Esophagus mucosa (tissue), 1 donor: Measurements from ENCODE around the gene POMGNT2. TPM values are rescaled to one million over a fixed set of nuclear protein-coding genes. Genes with fewer than 3 reads are reported as not detected.

Experiments
- ATAC-seq: fragments of 200-7000 bp; cut with Tn5 transposase; one replicate; pipeline ENCODE4 v1.9.1; 2020
- total RNA-seq: library from RNA; stranded (reverse); gene quantifications from one replicate; pipeline ENCODE4 v1.2.4, GENCODE V29; 2023
- donor health status: DM: yes; HTN: yes; CAD: no.

Gene POMGNT2
- total RNA-seq, result 4.7 TPM

DNA sequence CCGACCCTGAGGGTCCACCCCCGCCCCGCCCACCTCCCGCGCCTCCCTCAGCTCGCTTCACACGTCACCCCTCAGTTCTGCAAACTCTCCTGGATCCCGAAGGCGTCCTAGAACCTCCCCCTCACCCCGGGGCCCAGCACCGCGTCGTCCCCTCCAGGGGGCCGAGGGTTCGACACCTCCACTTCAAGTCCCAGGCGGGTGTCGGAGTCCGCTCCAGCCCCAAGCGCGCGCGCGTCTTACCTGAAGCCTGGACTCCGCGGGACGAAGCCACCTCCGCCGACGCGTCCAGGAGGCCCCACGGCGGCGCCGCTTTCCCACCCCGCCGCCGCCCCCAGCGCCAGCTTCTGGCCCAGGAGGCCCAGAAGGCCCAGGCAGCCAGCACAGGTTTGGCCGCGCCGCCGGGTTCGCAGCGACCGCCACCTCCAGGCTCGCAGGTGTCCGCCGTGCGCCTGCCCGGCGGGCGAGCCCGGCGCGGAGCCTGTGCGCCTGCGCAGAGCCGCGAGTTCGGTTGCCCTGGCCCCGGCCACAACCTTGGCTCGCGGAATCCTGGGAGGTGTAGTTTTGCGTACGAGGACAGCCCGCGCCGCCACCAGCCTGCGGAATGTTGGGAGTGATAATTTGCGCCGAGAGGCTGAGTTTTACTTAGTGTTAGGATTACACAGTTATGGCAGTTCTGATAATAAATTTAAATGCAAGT, at the start of gene POMGNT2:
POMGNT2 (minus strand) TSS at position 484 of the 697 bp plus-strand sequence. CDS start 24,648 bp downstream, outside the sequence.
- peak; percentile 98 for ATAC-seq

GRCh38 chr3:43154980-43155379, 49.1 kb upstream of the POMGNT2 start:
- ATAC-seq, result no peak

GRCh38 chr3:43153216-43154083, 47.6 kb upstream of the POMGNT2 start:
- peak; percentile 16 for ATAC-seq

DNA sequence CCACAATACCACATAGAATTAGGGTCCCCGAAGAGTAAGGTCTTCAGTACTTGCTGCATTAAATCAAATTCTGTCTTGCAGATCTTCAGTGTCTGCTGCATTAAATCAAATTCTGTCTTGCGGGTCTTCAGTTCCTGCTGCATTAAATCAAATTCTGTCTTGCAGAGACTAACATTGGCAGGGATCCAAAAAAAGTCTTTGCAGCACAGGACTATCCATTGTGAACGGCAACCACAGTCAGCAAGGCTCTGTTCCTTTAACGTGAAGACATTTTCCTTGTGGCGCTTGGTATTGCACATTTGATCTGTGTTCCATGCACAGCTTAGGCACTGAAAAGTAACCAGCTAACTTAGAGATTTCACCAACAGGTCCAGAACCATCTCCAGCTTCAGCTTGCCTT, 46.8 kb upstream of the POMGNT2 start:
- ATAC-seq, result no peak

GRCh38 chr3:43148033-43148432, 42.2 kb upstream of the POMGNT2 start:
- no peak for ATAC-seq

DNA sequence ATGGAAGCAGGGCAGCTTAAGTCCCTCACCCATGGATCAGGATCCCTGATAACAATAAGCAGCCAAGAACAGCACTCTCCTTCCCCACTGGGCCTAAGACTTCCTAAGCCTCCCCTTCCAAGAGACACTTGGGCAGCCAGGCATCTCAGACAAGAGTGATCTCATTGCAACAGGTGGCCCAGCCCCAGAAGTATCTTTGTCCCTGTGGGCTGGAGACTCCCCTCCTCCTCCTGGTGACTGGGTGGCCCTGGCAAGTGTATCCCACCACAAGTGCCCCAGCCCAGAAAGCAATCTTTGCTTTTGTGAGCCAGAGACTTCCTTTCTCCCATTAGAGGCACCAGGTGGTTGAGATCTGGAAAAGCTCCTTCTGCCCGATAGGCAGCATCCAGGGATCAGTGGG, 40.7 kb upstream of the POMGNT2 start:
- ATAC-seq, result no peak

GRCh38 chr3:43144761-43145490, 39.0 kb upstream of the POMGNT2 start:
- no peak for ATAC-seq

DNA sequence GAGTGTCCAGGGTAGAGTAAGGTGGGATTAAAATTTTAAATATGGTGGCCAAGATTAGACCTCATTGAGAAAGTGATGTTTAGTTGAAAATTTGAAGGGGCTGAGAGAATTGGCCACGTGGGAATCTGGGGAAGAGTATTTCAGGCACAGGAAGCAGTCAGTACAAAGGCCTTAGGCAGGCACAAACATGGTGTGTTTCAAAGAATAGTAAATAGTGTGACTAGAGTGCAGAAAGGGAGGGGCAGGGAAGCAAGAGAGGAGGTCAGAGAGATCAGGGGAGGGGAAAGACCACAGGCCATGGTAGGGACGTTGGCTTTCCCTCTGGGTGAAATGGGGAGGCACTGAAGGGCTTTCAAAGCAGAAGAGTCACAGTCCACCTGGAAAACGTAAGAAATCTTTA, 36.6 kb upstream of the POMGNT2 start:
- ATAC-seq, result no peak

- no peak for ATAC-seq
Measured at GRCh38 chr3:43138488-43139231, 32.8 kb upstream of the POMGNT2 start.

DNA sequence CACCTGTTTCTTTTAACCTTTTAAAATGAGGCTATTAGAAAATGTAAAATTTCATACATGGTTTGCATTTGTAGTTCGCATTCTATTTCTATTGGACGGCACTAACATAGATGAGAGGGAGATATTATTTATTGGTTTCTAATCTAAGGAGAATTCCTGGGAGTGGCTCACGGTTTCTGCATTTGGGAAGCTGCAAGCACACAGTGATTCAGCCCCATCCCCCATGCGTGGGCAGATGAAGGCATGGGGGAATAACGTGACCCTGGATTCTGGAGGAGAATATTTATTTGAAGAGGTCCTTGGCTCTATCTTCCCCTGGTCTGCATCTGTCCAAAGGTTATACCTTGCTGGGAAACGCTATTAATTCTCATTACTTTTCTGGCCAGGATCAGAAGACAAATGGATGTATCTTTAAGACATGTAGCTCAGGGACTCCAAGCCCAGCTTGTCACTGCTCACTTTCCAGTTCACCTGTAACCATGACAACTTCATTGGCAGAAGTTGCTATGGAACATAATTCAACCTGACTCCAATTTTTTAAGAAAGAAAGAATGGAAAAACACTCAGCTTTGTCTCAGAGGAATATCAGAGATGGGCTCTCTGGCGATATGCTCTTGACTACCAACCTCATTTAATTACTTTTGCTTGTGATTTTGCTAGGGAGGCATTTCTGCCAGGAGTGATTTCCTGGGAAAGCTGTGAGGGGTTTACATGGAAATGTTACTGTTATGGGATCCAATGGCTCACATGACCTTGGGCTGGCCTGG, 27.2 kb upstream of the POMGNT2 start:
- ATAC-seq, result no peak

DNA sequence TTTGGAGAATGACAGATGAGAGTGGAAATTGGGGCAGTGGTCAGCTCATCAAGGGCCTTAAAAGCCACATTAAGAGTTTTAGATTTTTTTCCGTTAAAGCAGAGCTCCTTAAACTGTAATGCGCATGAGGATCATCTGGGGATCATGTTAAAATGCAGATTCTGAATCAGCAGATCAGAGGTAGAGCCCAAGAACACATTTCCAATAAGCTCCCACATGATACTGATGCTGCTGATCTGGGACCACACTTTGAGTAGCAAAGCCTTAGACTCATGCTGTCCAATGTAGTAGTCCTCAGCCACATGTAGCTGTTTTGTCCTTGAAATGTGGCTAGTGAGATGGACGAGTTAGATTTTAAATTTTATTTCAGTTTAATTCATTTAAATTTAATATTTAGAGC, 26.3 kb upstream of the POMGNT2 start:
- no peak for ATAC-seq

DNA sequence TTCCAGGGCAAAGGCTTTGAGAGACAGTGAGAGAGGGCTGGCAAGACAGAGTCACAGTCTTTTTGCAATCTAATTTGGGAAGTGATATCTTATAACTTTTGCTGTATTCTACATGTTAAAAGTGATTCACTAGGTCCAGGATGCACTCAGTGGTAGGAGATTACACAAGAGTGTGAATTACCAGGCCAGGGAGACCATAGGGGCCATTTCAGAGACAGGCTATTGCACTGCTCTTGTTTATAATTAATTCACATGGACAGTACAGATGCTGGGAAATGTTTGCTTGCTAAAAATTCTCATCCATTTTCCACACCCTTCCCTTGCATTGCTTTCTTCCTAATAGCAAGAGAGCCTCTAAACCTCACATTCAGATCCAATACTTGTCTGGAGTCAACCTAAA, 22.6 kb upstream of the POMGNT2 start:
- ATAC-seq, result no peak

DNA sequence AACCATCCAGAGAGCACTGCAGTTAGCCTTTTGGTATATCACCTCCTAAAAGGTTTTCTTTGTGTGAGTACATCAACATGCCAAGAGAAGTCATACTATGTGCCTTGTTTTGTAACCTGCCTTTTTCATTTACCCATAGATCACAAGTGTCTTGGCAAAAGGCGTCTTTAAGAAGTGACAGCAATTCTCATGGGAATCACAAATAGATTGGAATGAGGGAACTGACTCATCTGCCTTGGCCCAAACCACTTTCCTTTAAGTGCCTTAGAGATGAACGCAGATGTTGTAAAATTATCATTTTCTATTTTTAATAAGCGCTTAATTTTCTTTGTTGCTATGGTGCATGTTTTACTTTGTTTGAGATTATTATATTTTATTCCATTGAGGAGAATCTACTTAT, 20.7 kb upstream of the POMGNT2 start:
- ATAC-seq, result no peak

DNA sequence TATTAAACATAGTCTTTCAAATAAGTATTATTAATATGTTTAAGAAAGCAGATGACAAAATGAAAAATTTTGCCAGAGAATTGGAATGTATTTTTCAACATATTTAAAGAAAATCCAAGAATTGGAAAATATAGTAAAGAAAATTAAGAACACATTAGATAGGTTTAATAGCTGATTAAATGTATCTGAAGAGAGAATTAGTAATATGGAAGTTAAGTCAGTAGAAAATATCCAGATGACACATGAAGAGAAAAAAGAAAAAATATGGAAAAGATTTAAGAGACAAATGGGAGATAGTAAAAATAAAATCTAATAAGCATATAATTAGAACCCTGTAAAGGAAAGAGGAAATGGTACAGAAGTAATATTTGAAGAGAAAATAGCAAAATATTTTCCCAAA, 18.0 kb upstream of the POMGNT2 start:
- ATAC-seq, result no peak

- no peak for ATAC-seq
Measured at GRCh38 chr3:43120937-43121336, 15.1 kb upstream of the POMGNT2 start.

DNA sequence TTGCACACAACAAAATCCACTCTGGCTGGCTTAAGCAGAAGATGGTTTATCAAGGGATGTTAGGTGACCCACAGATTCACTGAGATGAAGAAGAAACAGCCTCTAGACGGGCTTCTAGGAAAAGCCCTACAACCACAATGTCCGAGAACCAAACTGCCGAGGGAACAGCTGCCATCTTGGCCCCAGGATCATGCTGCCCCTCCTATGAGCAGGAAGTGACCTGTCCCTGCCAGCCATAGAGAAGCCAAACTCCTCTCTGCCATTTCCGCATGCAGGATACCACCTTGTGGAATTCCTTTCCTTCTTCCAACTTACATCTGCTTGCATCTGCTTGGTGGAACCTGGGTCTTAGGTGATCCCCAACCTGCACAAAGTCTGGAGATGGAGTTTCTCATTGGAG, 11.4 kb upstream of the POMGNT2 start:
- ATAC-seq, result no peak

- no peak for ATAC-seq
Measured at GRCh38 chr3:43113671-43114070, 7.8 kb upstream of the POMGNT2 start.

GRCh38 chr3:43106293-43106628, 382 bp upstream of the POMGNT2 start:
- ATAC-seq, result no peak

DNA sequence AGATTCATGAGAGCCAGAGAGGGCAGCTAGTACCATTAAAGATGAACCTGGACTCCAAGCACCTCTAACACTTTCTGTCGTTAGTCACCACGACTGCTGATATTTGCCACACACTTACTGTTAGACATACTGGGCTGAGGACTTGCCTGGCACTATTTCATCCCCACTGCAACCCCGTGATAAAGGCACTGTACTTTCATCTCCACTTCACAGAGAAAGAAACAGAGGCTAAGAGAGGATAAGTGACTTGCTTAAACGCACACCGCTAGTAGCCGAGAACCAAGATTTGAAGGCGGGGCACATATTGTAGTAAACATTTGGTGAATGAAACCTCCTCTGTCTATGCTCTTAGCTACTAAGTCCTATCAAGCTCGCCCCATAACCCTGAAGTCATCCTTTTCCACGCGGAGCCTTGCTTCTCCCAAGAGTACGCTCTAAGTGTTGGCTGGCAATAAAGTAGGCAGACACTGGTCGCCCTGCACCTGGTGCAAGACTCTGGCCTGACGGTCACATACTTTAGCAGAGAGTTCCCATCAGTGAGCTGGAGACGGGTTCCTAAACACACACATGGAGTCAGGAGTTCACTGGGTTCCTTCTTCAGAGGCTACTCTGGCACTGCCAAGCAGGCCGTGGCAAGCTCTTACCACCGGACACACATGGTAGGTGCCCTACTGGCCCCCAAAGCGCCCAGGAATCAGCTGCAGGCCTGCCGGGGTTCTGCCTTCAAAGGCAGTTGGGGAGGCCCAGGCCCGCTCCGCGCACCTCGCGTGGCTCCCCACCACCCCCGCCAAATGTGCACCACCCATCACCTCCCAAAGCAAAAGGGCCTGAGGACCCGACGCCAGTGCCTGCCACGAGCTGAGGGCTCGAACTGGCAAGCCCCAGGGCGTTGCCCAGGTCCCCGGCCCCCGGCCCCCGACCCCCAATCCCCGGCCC, 951 bp downstream of the POMGNT2 start:
- ATAC-seq, result peak; percentile 33

DNA sequence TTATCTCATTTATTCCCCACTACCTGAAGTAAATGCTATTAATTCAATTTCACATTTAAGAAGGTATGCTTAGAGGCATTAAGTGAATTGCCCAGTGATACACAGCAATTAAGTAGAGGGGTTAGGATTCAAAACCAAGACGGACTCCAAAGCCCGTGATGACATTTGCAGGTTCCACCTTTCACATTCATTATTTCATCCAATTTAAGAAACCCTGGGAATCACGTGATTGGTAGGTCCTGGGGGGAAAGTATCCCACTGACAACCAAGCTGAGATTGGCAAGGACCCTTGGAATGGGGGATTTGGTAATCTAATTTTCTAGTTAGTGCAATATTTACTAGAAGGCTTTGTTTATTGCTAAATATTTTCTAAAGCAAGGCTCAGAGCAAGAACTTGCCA, 1.8 kb downstream of the POMGNT2 start:
- no peak for ATAC-seq
